B cell (primary cell): ENCODE measurements around the gene NTNG1. TPM values are rescaled to one million over a fixed set of nuclear protein-coding genes. Genes with fewer than 3 reads are reported as not detected.

ENCODE experiments used
- ATAC-seq: fragments of 200-7000 bp; cut with Tn5 transposase; one replicate; pipeline ENCODE4 v1.10.0; 2021; ENCODE audit warnings: low read depth, mild to moderate bottlenecking, moderate number of reproducible peaks, moderate library complexity
- CTCF ChIA-PET: fragments of 350-600 bp; sonication (Branson Sonifier 250); formaldehyde crosslinking; loops from one replicate; lab custom pipeline; 2021; ENCODE audit warnings: antibody characterized with exemption, inconsistent platforms; lab: Charles Lee
- POLR2A ChIA-PET: fragments of 350-600 bp; sonication (Branson Sonifier 250); formaldehyde crosslinking; loops from one replicate; lab custom pipeline; 2021; ENCODE audit warnings: antibody characterized with exemption; lab: Charles Lee
- DNase-seq: peaks from one replicate; pipeline ENCODE4 v3.0.0; 2013
- H2AFZ ChIP-seq: 2 replicates; pipeline ENCODE4 v1.6.1; 2012; ENCODE audit warnings: mild to moderate bottlenecking, low read depth, low read length; ENCODE audit not compliant: insufficient read depth, poor library complexity, severe bottlenecking
- H3K27ac ChIP-seq, 2 donors: 1 replicate in 1 of 2; 2 replicates in 1 of 2; pipeline ENCODE4 v1.5.1; 2012 to 2013; ENCODE audit warnings: low read length in 2 of 2, mild to moderate bottlenecking in 2 of 2, moderate library complexity in 1 of 2
- H3K27me3 ChIP-seq, 4 experiments: fragments of 200-600 bp in 1 of 4; sonication (generic) in 1 of 4; replicated peaks in 1 of 4; 1 replicate in 2 of 4; 2 replicates in 2 of 4; pipeline versions ENCODE4 v1.6.1 to v1.7.0; 2013 to 2016; ENCODE audit warnings: low read length in 3 of 4, mild to moderate bottlenecking in 2 of 4, mixed read lengths in 1 of 4, moderate library complexity in 1 of 4; ENCODE audit not compliant: insufficient read depth in 4 of 4, control insufficient read depth in 3 of 4; ENCODE audit errors: control extremely low read depth in 1 of 4
- H3K36me3 ChIP-seq, 2 experiments: replicated peaks in 1 of 2; 1 replicate in 1 of 2; 2 replicates in 1 of 2; pipeline versions ENCODE4 v1.6.1 to v1.7.1; 2013; ENCODE audit warnings: low read length in 1 of 2; ENCODE audit not compliant: insufficient read depth in 2 of 2, control insufficient read depth in 1 of 2; ENCODE audit errors: control extremely low read depth in 1 of 2, extremely low read depth in 1 of 2
- H3K4me1 ChIP-seq, 2 donors: fragments of 200-600 bp in 1 of 2; sonication (generic) in 1 of 2; 1 replicate in 1 of 2; 2 replicates in 1 of 2; pipeline versions ENCODE4 v1.5.1 to v1.6.1; 2013 to 2017; ENCODE audit warnings: low read length in 2 of 2; ENCODE audit not compliant: control insufficient read depth in 2 of 2, insufficient read depth in 2 of 2
- H3K4me2 ChIP-seq: replicated peaks from 2 replicates; pipeline ENCODE3; 2012; ENCODE audit warnings: mild to moderate bottlenecking, low read depth, low read length; ENCODE audit not compliant: poor library complexity, severe bottlenecking
- H3K4me3 ChIP-seq, 5 experiments: fragments of 200-600 bp in 1 of 5; sonication (generic) in 1 of 5; 1 replicate in 3 of 5; 2 replicates in 2 of 5; pipeline versions ENCODE4 v1.5.1 to v1.7.0; 2011 to 2016; ENCODE audit warnings: low read length in 4 of 5, mild to moderate bottlenecking in 4 of 5, low read depth in 2 of 5, control low read depth in 1 of 5, moderate library complexity in 1 of 5; ENCODE audit not compliant: insufficient read depth in 1 of 5; ENCODE audit errors: control extremely low read depth in 1 of 5, extremely low read depth in 1 of 5
- H3K79me2 ChIP-seq: fragments of 200-600 bp; sonication (generic); one replicate; pipeline ENCODE4 v1.6.0; 2016; ENCODE audit warnings: low read length; ENCODE audit not compliant: control insufficient read depth, insufficient read depth
- H3K9ac ChIP-seq: fragments of 200-600 bp; sonication (generic); 2 replicates; pipeline ENCODE4 v1.6.1; 2017; ENCODE audit warnings: mild to moderate bottlenecking, low read length, moderate library complexity
- H3K9me3 ChIP-seq, 3 donors: one replicate each; pipeline versions ENCODE4 v1.6.1 to v1.7.1; 2013; ENCODE audit warnings: low read length in 2 of 3; ENCODE audit not compliant: control insufficient read depth in 2 of 3, insufficient read depth in 1 of 3; ENCODE audit errors: control extremely low read depth in 1 of 3
- H4K20me1 ChIP-seq: 2 replicates; pipeline ENCODE4 v1.6.0; 2012; ENCODE audit warnings: mild to moderate bottlenecking, low read length; ENCODE audit not compliant: insufficient read depth, control insufficient read depth, poor library complexity, severe bottlenecking
- H3K27ac Mint-ChIP-seq: one replicate; pipeline ENCODE4 v1.8.0; 2021; ENCODE audit warnings: mixed read lengths
- H3K27me3 Mint-ChIP-seq: one replicate; pipeline ENCODE4 v1.8.0; 2021; ENCODE audit warnings: mixed read lengths
- H3K4me1 Mint-ChIP-seq: one replicate; pipeline ENCODE4 v1.8.0; 2021; ENCODE audit warnings: mixed read lengths
- H3K4me3 Mint-ChIP-seq: one replicate; pipeline ENCODE4 v1.8.0; 2021; ENCODE audit warnings: mixed read lengths
- H3K9me3 Mint-ChIP-seq: one replicate; pipeline ENCODE4 v1.8.0; 2022; ENCODE audit warnings: mixed read lengths; ENCODE audit not compliant: insufficient read depth
- EZH2 ChIP-seq: IDR thresholded peaks from 2 replicates; pipeline ENCODE4 v1.6.1; 2012; ENCODE audit warnings: borderline replicate concordance, low read depth, mild to moderate bottlenecking, moderate library complexity, low read length; ENCODE audit not compliant: insufficient read depth, poor library complexity, severe bottlenecking
- WGBS: methylation state at CpG from one replicate; pipeline ENCODE4 v1.1.5; 2013; ENCODE audit warnings: missing lambda C conversion rate; ENCODE audit not compliant: insufficient coverage; 5-methylcytosine and 5-hydroxymethylcytosine counted together
- intact Hi-C: fragments of 100-400 bp; cut with micrococcal nuclease; formaldehyde crosslinking; loops from one replicate; pipeline ENCODE4 v1.10.0; 2022
- polyA plus RNA-seq: library from polyadenylated mRNA; depleted of rRNA; stranded (reverse); fragments of >200 nt; gene quantifications from 2 replicates; pipeline ENCODE4 v1.2.3, GENCODE V29; 2012
- total RNA-seq, 2 donors: library from RNA; stranded (reverse); fragments of 120-200 nt in 1 of 2; gene quantifications; 1 replicate in 1 of 2; 2 replicates in 1 of 2; pipeline versions ENCODE4 v1.2.3 to v1.2.4, GENCODE V29; 2013 to 2022
- TF ChIP-seq, protein P1 (sequence below): fragments of 200-600 bp; IDR thresholded peaks from one replicate; pipeline ENCODE4 v1.8.0; 2022; ENCODE audit warnings: antibody characterized with exemption, mild to moderate bottlenecking

NTNG1 gene
- total and polyA plus RNA-seq, 2 donors (not counting 1 experiment from before 2014, with no cell fraction given): 2.8 to 3.7 TPM

DNA sequence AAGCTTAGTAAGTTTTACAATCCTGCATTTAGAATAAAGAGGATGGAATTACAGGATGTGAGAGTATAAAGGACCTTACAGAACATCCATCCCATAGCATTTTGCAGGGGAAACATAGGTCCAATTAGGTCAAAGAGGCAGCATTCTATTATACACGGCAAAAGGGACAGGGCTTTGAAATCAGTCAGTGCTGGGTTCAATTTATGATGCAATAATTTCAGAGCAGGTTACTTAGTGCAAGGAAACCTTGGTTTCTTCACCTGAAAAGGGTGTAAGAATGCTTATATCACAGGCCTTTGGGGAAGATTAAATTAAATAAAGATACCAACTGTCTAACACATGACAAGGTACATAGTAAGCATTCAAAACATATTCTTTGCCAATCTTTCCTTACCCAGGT lies 17.1 kb upstream of the NTNG1 start:
- Histone ChIP-seq H3K79me2 (no peaks in the 10 kb centered on the region), H3K27me3 (no peaks in the 10 kb centered on the region), H3K4me1 (no peaks in the 10 kb centered on the region), H3K36me3 (no peaks in the 10 kb centered on the region), H2AFZ (no peak overlapping the region), H3K9me3 (no peaks in the 10 kb centered on the region), H4K20me1 (no peaks in the 10 kb centered on the region), H3K4me3 (no peak overlapping the region), H3K27ac (no peak overlapping the region), H3K4me2 (no peak overlapping the region), H3K9ac (no peak overlapping the region)
- ChIA-PET POLR2A (no interaction called here), CTCF (no interaction called here)
- Mint-ChIP-seq H3K4me3 (no peak overlapping the region), H3K9me3 (no peaks in the 10 kb centered on the region), H3K27me3 (peaks cover 10% of the 10 kb centered on the region), H3K4me1 (no peaks in the 10 kb centered on the region), H3K27ac (no peak overlapping the region)
- TF ChIP-seq, protein P1, sequence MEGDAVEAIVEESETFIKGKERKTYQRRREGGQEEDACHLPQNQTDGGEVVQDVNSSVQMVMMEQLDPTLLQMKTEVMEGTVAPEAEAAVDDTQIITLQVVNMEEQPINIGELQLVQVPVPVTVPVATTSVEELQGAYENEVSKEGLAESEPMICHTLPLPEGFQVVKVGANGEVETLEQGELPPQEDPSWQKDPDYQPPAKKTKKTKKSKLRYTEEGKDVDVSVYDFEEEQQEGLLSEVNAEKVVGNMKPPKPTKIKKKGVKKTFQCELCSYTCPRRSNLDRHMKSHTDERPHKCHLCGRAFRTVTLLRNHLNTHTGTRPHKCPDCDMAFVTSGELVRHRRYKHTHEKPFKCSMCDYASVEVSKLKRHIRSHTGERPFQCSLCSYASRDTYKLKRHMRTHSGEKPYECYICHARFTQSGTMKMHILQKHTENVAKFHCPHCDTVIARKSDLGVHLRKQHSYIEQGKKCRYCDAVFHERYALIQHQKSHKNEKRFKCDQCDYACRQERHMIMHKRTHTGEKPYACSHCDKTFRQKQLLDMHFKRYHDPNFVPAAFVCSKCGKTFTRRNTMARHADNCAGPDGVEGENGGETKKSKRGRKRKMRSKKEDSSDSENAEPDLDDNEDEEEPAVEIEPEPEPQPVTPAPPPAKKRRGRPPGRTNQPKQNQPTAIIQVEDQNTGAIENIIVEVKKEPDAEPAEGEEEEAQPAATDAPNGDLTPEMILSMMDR: no peak
- TF ChIP-seq EZH2: no peak
- no peak for DNase-seq
- WGBS: no CpG with 5 or more reads among the region's 1 CpG
- no peak for ATAC-seq
- intact Hi-C loops: no loop called here

DNA sequence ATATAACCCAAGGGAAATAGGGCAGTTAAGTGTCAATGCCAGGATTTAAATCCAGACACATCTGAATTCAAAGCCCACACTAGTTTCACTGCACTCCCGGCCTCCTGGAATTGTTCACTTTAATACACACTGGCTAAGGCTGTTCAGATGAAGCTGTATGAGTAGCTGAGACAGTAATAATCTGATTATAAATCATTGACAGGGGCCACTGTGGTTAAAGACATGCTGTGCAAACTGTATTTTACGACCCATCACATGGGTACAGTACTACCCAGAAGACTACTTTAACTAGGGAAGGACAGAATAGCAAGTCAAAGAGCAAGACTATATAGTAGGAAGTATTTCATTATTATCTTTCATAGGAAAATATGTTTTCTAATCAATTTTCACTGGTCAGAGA lies 16.1 kb upstream of the NTNG1 start:
- Histone ChIP-seq H3K4me2 (no peak overlapping the region), H3K9me3 (no peaks in the 10 kb centered on the region), H3K27ac (no peak overlapping the region), H2AFZ (no peak overlapping the region), H3K4me1 (no peaks in the 10 kb centered on the region), H3K36me3 (no peaks in the 10 kb centered on the region), H3K4me3 (no peak overlapping the region), H4K20me1 (no peaks in the 10 kb centered on the region), H3K27me3 (no peaks in the 10 kb centered on the region), H3K9ac (no peak overlapping the region), H3K79me2 (no peaks in the 10 kb centered on the region)
- H3K27me3 Mint-ChIP-seq: peaks cover 10% of the 10 kb centered on the region
- no peak overlapping the region for H3K4me3 Mint-ChIP-seq
- H3K4me1 Mint-ChIP-seq: no peaks in the 10 kb centered on the region
- no peak overlapping the region for H3K27ac Mint-ChIP-seq
- DNase-seq (no peak), ATAC-seq (no peak)
- TF ChIP-seq EZH2: no peak
- TF ChIP-seq, protein P1: no peak
- intact Hi-C loops: no loop called here
- WGBS: no CpG with 5 or more reads among the region's 2 CpGs
- no peaks in the 10 kb centered on the region for H3K9me3 Mint-ChIP-seq
- POLR2A ChIA-PET: no interaction called here
- CTCF ChIA-PET: interaction anchor here (0.7 kb wide), 1 partner anchor 314 kb away, joined by 3 read pairs; no protein-coding TSS in a partner anchor
